Esophagus muscularis mucosa (tissue), 3 donors: ENCODE data around the gene GCDH.

Experiments used
- POLR2A ChIP-seq: fragments of 450-650 bp; IDR thresholded peaks from one replicate; pipeline ENCODE4 v1.6.1; 2017; ENCODE audit warnings: antibody characterized with exemption, moderate library complexity, mild to moderate bottlenecking, low read depth
- POLR2AphosphoS5 ChIP-seq, 2 donors: sonication (generic); formaldehyde crosslinking; IDR thresholded peaks; one replicate each; pipeline ENCODE4 v1.6.1; 2017; ENCODE audit warnings: antibody characterized with exemption in 2 of 2
- TF ChIP-seq, protein P1 (sequence below), 3 experiments: fragments of 200-600 bp in 2 of 3; fragments of 450-650 bp in 1 of 3; sonication (generic) in 2 of 3; IDR thresholded peaks; one replicate each; pipeline ENCODE4 v1.5.1; 2017 to 2019; ENCODE audit warnings: antibody characterized with exemption in 3 of 3, mild to moderate bottlenecking in 2 of 3, moderate library complexity in 1 of 3

DNA sequence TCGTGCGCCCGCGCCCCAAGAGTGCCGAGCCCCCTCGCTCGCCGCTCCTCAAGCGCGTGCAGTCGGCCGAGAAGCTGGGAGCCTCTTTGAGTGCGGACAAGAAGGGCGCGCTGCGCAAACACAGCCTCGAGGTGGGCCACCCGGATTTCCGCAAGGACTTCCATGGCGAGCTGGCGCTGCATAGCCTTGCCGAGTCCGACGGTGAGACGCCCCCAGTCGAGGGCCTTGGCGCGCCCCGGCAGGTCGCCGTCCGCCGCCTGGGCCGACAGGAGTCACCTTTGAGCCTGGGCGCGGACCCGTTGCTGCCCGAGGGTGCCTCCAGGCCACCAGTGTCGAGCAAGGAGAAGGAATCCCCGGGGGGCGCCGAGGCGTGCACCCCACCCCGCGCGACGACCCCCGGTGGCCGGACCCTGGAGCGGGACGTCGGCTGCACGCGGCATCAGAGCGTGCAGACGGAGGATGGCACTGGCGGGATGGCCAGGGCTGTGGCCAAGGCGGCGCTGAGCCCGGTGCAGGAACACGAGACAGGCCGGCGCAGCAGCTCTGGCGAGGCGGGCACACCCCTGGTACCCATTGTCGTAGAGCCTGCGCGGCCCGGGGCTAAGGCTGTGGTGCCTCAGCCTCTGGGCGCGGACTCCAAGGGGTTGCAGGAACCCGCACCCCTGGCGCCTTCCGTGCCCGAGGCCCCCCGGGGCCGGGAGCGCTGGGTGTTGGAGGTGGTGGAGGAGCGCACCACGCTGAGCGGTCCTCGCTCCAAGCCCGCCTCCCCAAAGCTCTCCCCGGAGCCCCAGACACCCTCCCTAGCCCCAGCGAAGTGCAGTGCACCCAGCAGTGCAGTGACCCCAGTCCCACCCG is 16.8 kb upstream of the GCDH start:
- TF ChIP-seq POLR2A = no peak
- TF ChIP-seq, protein P1, sequence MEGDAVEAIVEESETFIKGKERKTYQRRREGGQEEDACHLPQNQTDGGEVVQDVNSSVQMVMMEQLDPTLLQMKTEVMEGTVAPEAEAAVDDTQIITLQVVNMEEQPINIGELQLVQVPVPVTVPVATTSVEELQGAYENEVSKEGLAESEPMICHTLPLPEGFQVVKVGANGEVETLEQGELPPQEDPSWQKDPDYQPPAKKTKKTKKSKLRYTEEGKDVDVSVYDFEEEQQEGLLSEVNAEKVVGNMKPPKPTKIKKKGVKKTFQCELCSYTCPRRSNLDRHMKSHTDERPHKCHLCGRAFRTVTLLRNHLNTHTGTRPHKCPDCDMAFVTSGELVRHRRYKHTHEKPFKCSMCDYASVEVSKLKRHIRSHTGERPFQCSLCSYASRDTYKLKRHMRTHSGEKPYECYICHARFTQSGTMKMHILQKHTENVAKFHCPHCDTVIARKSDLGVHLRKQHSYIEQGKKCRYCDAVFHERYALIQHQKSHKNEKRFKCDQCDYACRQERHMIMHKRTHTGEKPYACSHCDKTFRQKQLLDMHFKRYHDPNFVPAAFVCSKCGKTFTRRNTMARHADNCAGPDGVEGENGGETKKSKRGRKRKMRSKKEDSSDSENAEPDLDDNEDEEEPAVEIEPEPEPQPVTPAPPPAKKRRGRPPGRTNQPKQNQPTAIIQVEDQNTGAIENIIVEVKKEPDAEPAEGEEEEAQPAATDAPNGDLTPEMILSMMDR (IDR thresholded peaks at IDR 0.05) = no peak
- TF ChIP-seq POLR2AphosphoS5 (IDR thresholded peaks at IDR 0.05) = no peak
